Measurements from ENCODE around the gene BLID.

- TF ChIP-seq CTCF (IDR thresholded peaks at IDR 0.05; ENCODE audit: poor library complexity, severe bottlenecking) = peak; percentile 93
- peak; percentile 75 for TF ChIP-seq POLR2AphosphoS5 (IDR thresholded peaks at IDR 0.05)
- no peak for TF ChIP-seq EZH2 (IDR thresholded peaks at IDR 0.05; ENCODE audit: borderline replicate concordance, insufficient read depth, low read length, poor library complexity, severe bottlenecking)
- TF ChIP-seq EP300 (conservative IDR thresholded peaks at IDR 0.05; ENCODE audit: poor library complexity, severe bottlenecking) = peak; percentile 75
- TF ChIP-seq MXI1 (conservative IDR thresholded peaks at IDR 0.05; ENCODE audit: poor library complexity, severe bottlenecking) = peak; percentile 47
- peak; percentile 64 for TF ChIP-seq REST (IDR thresholded peaks at IDR 0.05; ENCODE audit: borderline replicate concordance)
- peak; percentile 68 for TF ChIP-seq TAF1 (IDR thresholded peaks at IDR 0.05; ENCODE audit: low read depth)
Observed at GRCh38 chr11:122101625-122102291, 14.3 kb downstream of the BLID start.

All from neural cell (in vitro differentiated cells).